Parietal lobe (tissue), 2 donors: ENCODE results near the gene SPATS2. TPM values are rescaled to one million over a fixed set of nuclear protein-coding genes. Genes with fewer than 3 reads are reported as not detected.

ENCODE experiments used
- small RNA-seq: library from RNA; depleted of rRNA; stranded (forward); fragments of <200 nt; gene quantifications from one replicate; pipeline ENCODE3, GENCODE V24; 2014; ENCODE audit warnings: low replicate concordance
- total RNA-seq: library from RNA; depleted of rRNA; stranded (reverse); fragments of >200 nt; gene quantifications from one replicate; pipeline ENCODE4 v1.2.3, GENCODE V29; 2014

Gene SPATS2
- 59.2 TPM for total RNA-seq

GRCh38 chr12:49367381-49368239 is at the start of gene SPATS2:
Gene SPATS2 (plus strand): TSS chr12:49367462. CDS start chr12:49461013, 93,551 bp downstream.

DNA sequence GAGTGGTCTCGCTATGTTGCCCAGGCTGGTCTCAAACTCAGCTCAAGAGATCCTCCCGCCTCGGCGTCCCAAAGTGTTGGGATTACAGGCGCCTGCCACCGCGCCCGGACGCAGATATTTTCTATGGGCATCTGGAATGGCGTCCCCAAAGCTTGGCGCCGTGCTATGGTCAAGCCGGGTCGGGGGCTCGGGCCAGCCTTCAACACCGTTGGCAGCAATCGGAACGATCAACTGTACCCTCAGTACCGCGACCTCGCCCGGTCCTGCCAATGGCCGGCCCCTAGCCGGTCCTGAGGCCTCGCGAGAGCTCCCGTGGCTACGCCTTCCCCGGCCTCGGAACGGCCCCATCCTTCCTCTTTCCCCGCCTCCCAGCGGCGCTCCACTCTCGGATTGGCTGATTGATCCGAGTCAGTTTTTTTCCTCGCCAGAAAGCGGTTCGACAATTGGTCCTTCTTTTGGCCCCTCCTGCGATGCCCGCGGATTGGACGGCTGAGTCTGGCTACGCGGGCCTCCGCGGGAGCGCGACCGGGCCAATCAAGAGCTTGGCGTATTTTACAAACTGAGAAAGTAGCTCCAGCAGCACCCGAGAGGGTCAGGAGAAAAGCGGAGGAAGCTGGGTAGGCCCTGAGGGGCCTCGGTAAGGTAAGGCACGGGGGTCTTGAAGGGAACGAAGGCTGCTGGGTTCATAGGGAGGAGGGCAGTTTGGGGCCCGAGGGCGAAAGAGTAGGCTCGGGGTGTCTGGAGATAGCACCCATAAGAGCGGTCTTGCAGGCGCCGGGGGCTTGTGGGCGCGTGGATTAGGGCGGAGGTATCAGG is 44.3 kb upstream of the SPATS2 start, which contains the start of gene TROAP:
TSS of gene TROAP (plus strand) at position 548 of the 816 bp plus-strand sequence. CDS start 354 bp downstream, outside the sequence.

GRCh38 chr12:49336645-49337584 is 30.3 kb upstream of the SPATS2 start, which contains the start of gene C1QL4:
Gene C1QL4 (minus strand): TSS chr12:49337188. CDS start chr12:49336477, 711 bp downstream.

DNA sequence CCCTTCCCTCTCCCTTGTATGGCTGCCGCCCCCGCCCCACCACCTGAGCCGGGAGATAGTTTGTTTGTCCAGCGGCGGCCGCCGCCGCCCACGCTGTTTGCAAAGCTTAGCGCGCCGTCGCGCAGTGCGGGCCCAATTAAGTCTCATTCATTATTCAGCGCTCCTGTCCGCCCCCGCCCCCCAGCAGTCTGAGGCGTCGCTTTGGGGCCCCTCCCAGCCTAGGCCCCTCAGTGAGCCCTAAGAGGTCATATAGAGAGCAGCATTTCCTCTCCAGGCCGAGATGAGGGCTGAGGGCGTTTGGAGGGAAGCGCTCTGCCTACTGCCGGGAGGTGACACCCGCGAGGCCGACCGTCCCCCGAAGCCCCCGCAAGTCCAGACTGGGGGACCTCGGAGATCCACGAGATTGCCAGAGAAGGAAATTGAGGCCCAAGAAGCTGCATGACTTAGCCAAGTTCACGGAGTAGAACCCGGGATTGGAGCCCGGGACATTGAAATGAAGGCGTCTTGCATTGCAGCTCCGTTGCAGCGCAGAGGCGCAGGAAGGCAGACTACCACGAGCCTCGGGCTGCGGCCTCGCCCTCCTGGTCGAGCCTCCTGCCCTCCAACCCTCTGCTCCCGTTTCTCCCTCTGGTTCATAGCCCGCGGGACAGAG is 20.5 kb upstream of the SPATS2 start, which contains the start of gene DNAJC22:
TSS of gene DNAJC22 (plus strand) at position 230 of the 652 bp plus-strand sequence. CDS start 1,985 bp downstream, outside the sequence.

DNA sequence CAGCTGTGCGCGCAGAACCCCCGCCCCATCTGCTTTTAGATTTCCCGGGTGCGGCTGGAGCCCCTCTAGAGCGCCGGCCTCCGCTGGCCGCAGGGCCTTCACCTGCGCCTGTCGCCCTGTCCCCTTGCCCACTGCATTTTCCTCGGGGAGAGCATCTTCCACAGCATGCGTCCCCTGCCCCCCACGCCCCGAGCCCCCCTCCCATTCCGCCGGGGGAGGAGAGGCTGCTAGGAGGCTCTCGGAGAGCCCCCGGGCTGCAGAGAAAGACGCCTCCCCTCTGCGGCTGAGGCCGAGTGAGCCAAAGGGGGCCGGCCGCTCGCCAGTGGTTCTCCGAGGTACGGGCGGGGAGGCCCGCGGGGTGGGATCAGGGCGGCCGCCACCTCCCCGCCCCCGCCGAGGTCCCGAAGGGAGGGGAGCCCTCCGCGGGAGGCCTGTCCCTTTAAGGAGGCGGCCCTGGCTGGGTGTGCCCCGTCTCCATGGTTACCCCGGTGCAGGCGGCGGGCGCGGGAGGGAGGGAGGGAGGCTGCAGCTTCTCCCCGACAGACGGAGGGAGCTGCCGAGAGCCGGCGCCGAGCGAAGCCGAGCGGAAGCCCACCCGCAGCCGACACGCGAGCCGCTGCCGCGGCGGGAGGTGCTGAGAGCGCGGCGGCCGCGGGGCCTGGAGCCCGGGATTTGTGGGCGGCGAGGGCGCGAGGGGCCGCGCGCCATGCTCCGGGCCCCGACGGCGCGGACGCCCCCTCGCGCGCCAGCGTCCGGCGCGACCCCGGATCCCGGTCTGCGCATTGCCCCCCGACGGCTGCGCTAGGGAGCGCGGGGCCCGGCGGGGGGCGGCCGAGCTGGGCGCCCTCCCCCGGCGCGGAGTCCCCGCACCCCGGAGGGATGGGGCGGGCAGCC is 171.5 kb downstream of the SPATS2 start, which contains the start of gene KCNH3:
TSS of gene KCNH3 (plus strand) at position 521 of the 894 bp plus-strand sequence. CDS start 387 bp downstream, outside the sequence.

GRCh38 chr12:49567611-49568441 is 200.6 kb downstream of the SPATS2 start, which contains the start of gene MCRS1:
Gene MCRS1 (minus strand): TSS chr12:49568142. CDS start chr12:49566731, 1,411 bp downstream.

Small RNA genes within 50 kb of the gene (small RNA-seq; reads per million reads assigned to genes)
- not detected for gene AC125611.1

Other genes with a start within 250 kb of the SPATS2 start
- gene TUBA1B, start 236.1 kb upstream of the SPATS2 start, total RNA-seq, result 1,288 TPM
- gene TUBA1A, start 178.4 kb upstream of the SPATS2 start, total RNA-seq, result 9,192 TPM
- 35.7 TPM for gene TUBA1C, start 102.4 kb upstream of the SPATS2 start, total RNA-seq
- 2.2 TPM for gene PRPH, start 72.3 kb upstream of the SPATS2 start, total RNA-seq
- 2.8 TPM for gene TROAP, start 44.2 kb upstream of the SPATS2 start, total RNA-seq
- gene C1QL4, start 30.3 kb upstream of the SPATS2 start, total RNA-seq, result not detected
- not detected for gene DNAJC22, start 20.6 kb upstream of the SPATS2 start, total RNA-seq
- gene KCNH3, start 171.6 kb downstream of the SPATS2 start, total RNA-seq, result 10.3 TPM
- gene MCRS1, start 200.7 kb downstream of the SPATS2 start, total RNA-seq, result 35.7 TPM
- gene FAM186B, start 238.2 kb downstream of the SPATS2 start, total RNA-seq, result not detected